A549 (cell line): ENCODE results near the gene LCN1. TPM values are rescaled to one million over a fixed set of nuclear protein-coding genes. Genes with fewer than 3 reads are reported as not detected.

Experiments
- ATAC-seq, 2 experiments: fragments of 200-7000 bp in 1 of 2; fragments of >200 bp in 1 of 2; cut with Nextera tagmentation in 1 of 2; cut with Tn5 transposase in 1 of 2; 3 replicates each; pipeline versions ENCODE4 v1.8.0 to v1.9.1; 2018 to 2020; ENCODE audit warnings: mild to moderate bottlenecking in 1 of 2, moderate library complexity in 1 of 2
- CTCF ChIA-PET: fragments of 300-600 bp; sonication (Branson Sonifier 250); formaldehyde crosslinking; extraction: SDS; loops from one replicate; lab custom pipeline; 2021; ENCODE audit warnings: antibody characterized with exemption, inconsistent platforms; lab: Yijun Ruan, JAX
- POLR2A ChIA-PET: fragments of 350-600 bp; formaldehyde crosslinking; extraction: SDS; loops from one replicate; lab custom pipeline; 2021; ENCODE audit warnings: antibody characterized with exemption, inconsistent platforms; lab: Yijun Ruan, JAX
- DNase-seq, 2 experiments: peaks; one replicate each; pipeline versions ENCODE4 v3.0.0 to v3.0.0-alpha.2; 2011 to 2016; ENCODE audit warnings: low read depth in 1 of 2, low spot score in 1 of 2
- FAIRE-seq: peaks from 2 replicates; lab custom pipeline; 2011; peaks lifted over from hg19 to GRCh38; lab: Jason Lieb, UNC
- H3K27ac ChIP-seq, 2 experiments: fragments of >200 bp; sonication (Bioruptor Twin); formaldehyde crosslinking; 3 replicates each; pipeline ENCODE4 v1.5.1; 2016 to 2017
- H3K4me1 ChIP-seq: fragments of >200 bp; sonication (Bioruptor Twin); formaldehyde crosslinking; 3 replicates; pipeline ENCODE4 v1.6.1; 2016
- H3K4me2 ChIP-seq: fragments of >200 bp; sonication (Bioruptor Twin); formaldehyde crosslinking; 3 replicates; pipeline ENCODE4 v1.6.1; 2016
- H3K4me3 ChIP-seq: fragments of >200 bp; sonication (Bioruptor Twin); formaldehyde crosslinking; 3 replicates; pipeline ENCODE4 v1.5.1; 2016
- H3K9me3 ChIP-seq: fragments of >200 bp; sonication (Bioruptor Twin); formaldehyde crosslinking; 3 replicates; pipeline ENCODE4 v1.6.1; 2016
- CBX2 ChIP-seq: fragments of 200-600 bp; sonication (generic); IDR thresholded peaks from 2 replicates; pipeline ENCODE4 v1.6.1; 2016; ENCODE audit warnings: low read depth, mild to moderate bottlenecking, borderline replicate concordance
- CBX8 ChIP-seq: fragments of 200-600 bp; sonication (generic); IDR thresholded peaks from 2 replicates; pipeline ENCODE4 v1.6.1; 2016
- CHD2 ChIP-seq: fragments of 150-350 bp; IDR thresholded peaks from 2 replicates; pipeline ENCODE4 v1.6.1; 2014; ENCODE audit warnings: low read length; ENCODE audit not compliant: partially characterized antibody
- CHD4 ChIP-seq: fragments of 200-600 bp; sonication (generic); IDR thresholded peaks from 2 replicates; pipeline ENCODE4 v1.6.1; 2016; ENCODE audit warnings: antibody characterized with exemption, mild to moderate bottlenecking, borderline replicate concordance
- EHF ChIP-seq: fragments of 250-450 bp; sonication (Bioruptor Pico); IDR thresholded peaks from 2 replicates; pipeline ENCODE4 v1.5.0; 2020; ENCODE audit warnings: mild to moderate bottlenecking
- EHMT2 ChIP-seq: fragments of 200-600 bp; sonication (generic); IDR thresholded peaks from 2 replicates; pipeline ENCODE4 v1.6.1; 2016; ENCODE audit warnings: antibody characterized with exemption, low read depth, mild to moderate bottlenecking, moderate library complexity
- ESRRA ChIP-seq: fragments of 150-350 bp; IDR thresholded peaks from 2 replicates; pipeline ENCODE4 v1.6.1; 2014; ENCODE audit warnings: mild to moderate bottlenecking, low read length, borderline replicate concordance
- FOSL2 ChIP-seq, 2 experiments: fragments of 450-650 bp in 1 of 2; fragments of >200 bp in 1 of 2; sonication (Bioruptor Twin) in 1 of 2; formaldehyde crosslinking; IDR thresholded peaks; 2 replicates each; pipeline versions ENCODE4 v1.5.0 to v1.6.1; 2016 to 2020; ENCODE audit warnings: mild to moderate bottlenecking in 1 of 2, moderate library complexity in 1 of 2
- GATA3 ChIP-seq: IDR thresholded peaks from 2 replicates; pipeline ENCODE4 v1.6.1; 2012; ENCODE audit warnings: borderline replicate concordance
- KDM1A ChIP-seq: fragments of 200-600 bp; sonication (generic); IDR thresholded peaks from 2 replicates; pipeline ENCODE4 v1.6.1; 2016; ENCODE audit warnings: low read depth, mild to moderate bottlenecking
- KDM5A ChIP-seq: fragments of 200-600 bp; sonication (generic); IDR thresholded peaks from 2 replicates; pipeline ENCODE4 v1.6.1; 2016; ENCODE audit warnings: antibody characterized with exemption, mild to moderate bottlenecking
- NFE2L2 ChIP-seq: fragments of 150-350 bp; conservative IDR thresholded peaks from 2 replicates; pipeline ENCODE4 v1.6.1; 2014; ENCODE audit warnings: low read length
- PHF8 ChIP-seq: fragments of 200-600 bp; sonication (generic); IDR thresholded peaks from 2 replicates; pipeline ENCODE4 v1.6.1; 2016; ENCODE audit warnings: low read depth, mild to moderate bottlenecking, antibody characterized with exemption, moderate library complexity, borderline replicate concordance
- RAD21 ChIP-seq, 2 experiments: fragments of >200 bp in 1 of 2; sonication (Bioruptor Twin) in 1 of 2; formaldehyde crosslinking in 1 of 2; IDR thresholded peaks in 1 of 2; conservative IDR thresholded peaks in 1 of 2; 2 replicates in 1 of 2; 3 replicates in 1 of 2; pipeline ENCODE4 v1.6.1; 2012 to 2018; ENCODE audit warnings: inconsistent platforms in 1 of 2
- RARB ChIP-seq: fragments of 250-450 bp; sonication (Bioruptor Pico); IDR thresholded peaks from 2 replicates; pipeline ENCODE4 v1.8.0; 2021; ENCODE audit warnings: mild to moderate bottlenecking, moderate library complexity
- RFX5 ChIP-seq: fragments of 450-650 bp; IDR thresholded peaks from 2 replicates; pipeline ENCODE4 v1.7.1; 2014; ENCODE audit warnings: antibody characterized with exemption, mild to moderate bottlenecking, moderate library complexity
- SMC3 ChIP-seq: fragments of >200 bp; sonication (Bioruptor Twin); formaldehyde crosslinking; IDR thresholded peaks from 3 replicates; pipeline ENCODE4 v1.6.1; 2018; ENCODE audit warnings: inconsistent platforms
- SREBF2 ChIP-seq: fragments of 450-650 bp; IDR thresholded peaks from 2 replicates; pipeline ENCODE4 v1.6.1; 2014; ENCODE audit warnings: mild to moderate bottlenecking, moderate library complexity
- TP53 ChIP-seq: fragments of 250-450 bp; sonication (Bioruptor Pico); IDR thresholded peaks from 2 replicates; pipeline ENCODE4 v1.5.0; 2021; ENCODE audit warnings: mild to moderate bottlenecking, moderate library complexity
- WGBS: methylation state at CpG from one replicate; pipeline ENCODE4 v1.1.6; 2017; ENCODE audit errors: missing lambda C conversion rate; 5-methylcytosine and 5-hydroxymethylcytosine counted together
- polyA plus RNA-seq, 4 experiments: library from polyadenylated mRNA; depleted of rRNA in 3 of 4; stranded (reverse); fragments of >200 nt; fragmentation: RNase III in 1 of 4; extraction: RNeasy Plus Mini Kit Qiagen cat#74134 plus additional on column Dnase treatment in 1 of 4; gene quantifications; 2 replicates in 3 of 4; 3 replicates in 1 of 4; pipeline ENCODE4 v1.2.3, GENCODE V29; 2011 to 2017
- TF ChIP-seq, protein P1 (sequence below): IDR thresholded peaks from 2 replicates; pipeline ENCODE4 v1.6.1; 2012
- TF ChIP-seq, protein P2 (sequence below): fragments of 200-600 bp; sonication (generic); IDR thresholded peaks from 2 replicates; pipeline ENCODE4 v1.6.1; 2016; ENCODE audit warnings: antibody characterized with exemption, mild to moderate bottlenecking, moderate library complexity

LCN1 gene
- polyA plus RNA-seq, 2 of the 4 experiments (the other 2 are of a cell fraction), result not detected

DNA sequence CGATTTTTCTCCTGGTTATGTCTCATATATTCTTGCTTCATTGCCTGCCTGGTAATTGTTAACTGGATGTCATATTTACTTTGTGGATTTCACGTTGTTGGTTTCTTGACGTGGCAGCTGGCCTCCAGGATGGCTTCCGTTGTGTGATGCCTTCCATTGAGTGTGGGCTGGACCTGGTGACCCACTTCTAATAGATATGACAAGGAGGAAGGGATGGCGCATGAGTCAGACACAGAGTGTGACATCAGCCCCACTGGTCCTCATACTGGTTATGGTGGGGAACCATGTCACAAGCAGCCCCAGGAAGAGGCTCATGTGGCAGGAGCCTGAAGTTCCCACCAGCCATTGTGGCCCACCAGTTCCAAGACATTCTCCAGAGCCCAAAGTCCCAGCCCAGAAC, 34.0 kb downstream of the LCN1 start:
- WGBS, result 14% methylated on average over 5 of the region's 5 CpGs
- DNase-seq, result peak in 1 of 2 experiments; percentile 55
- TF ChIP-seq, protein P1, sequence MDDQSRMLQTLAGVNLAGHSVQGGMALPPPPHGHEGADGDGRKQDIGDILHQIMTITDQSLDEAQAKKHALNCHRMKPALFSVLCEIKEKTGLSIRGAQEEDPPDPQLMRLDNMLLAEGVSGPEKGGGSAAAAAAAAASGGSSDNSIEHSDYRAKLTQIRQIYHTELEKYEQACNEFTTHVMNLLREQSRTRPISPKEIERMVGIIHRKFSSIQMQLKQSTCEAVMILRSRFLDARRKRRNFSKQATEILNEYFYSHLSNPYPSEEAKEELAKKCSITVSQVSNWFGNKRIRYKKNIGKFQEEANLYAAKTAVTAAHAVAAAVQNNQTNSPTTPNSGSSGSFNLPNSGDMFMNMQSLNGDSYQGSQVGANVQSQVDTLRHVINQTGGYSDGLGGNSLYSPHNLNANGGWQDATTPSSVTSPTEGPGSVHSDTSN, result no peak
- TF ChIP-seq EHMT2 (no peak), KDM1A (no peak), SMC3 (no peak), PHF8 (no peak), CHD2 (no peak), CBX2 (no peak), GATA3 (no peak), ESRRA (no peak), CHD4 (no peak), EHF (CRISPR knock-in tag) (no peak), RARB (no peak), SREBF2 (no peak), NFE2L2 (no peak), CBX8 (no peak), KDM5A (no peak), RAD21 (conservative IDR thresholded peaks at IDR 0.05 in 1 of 2, IDR thresholded peaks at IDR 0.05 in 1 of 2) (no peak), FOSL2 (IDR thresholded peaks at IDR 0.05) (no peak), FOSL2 (CRISPR knock-in tag; IDR thresholded peaks at IDR 0.05) (no peak)
- TF ChIP-seq, protein P2, sequence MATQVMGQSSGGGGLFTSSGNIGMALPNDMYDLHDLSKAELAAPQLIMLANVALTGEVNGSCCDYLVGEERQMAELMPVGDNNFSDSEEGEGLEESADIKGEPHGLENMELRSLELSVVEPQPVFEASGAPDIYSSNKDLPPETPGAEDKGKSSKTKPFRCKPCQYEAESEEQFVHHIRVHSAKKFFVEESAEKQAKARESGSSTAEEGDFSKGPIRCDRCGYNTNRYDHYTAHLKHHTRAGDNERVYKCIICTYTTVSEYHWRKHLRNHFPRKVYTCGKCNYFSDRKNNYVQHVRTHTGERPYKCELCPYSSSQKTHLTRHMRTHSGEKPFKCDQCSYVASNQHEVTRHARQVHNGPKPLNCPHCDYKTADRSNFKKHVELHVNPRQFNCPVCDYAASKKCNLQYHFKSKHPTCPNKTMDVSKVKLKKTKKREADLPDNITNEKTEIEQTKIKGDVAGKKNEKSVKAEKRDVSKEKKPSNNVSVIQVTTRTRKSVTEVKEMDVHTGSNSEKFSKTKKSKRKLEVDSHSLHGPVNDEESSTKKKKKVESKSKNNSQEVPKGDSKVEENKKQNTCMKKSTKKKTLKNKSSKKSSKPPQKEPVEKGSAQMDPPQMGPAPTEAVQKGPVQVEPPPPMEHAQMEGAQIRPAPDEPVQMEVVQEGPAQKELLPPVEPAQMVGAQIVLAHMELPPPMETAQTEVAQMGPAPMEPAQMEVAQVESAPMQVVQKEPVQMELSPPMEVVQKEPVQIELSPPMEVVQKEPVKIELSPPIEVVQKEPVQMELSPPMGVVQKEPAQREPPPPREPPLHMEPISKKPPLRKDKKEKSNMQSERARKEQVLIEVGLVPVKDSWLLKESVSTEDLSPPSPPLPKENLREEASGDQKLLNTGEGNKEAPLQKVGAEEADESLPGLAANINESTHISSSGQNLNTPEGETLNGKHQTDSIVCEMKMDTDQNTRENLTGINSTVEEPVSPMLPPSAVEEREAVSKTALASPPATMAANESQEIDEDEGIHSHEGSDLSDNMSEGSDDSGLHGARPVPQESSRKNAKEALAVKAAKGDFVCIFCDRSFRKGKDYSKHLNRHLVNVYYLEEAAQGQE, result no peak
- TF ChIP-seq, all 56 proteins: peak for 0
- ATAC-seq (peak; percentile 34 to 51; a peak in 3 of 6 replicates), FAIRE-seq (no peak)
- ChIA-PET POLR2A (no interaction called here), CTCF (interaction anchor here (1.5 kb wide), 1 partner anchor 48 kb away, joined by 4 read pairs; no protein-coding TSS in a partner anchor)
- Histone ChIP-seq H3K4me3 (no peak overlapping the region), H3K4me1 (0 out of 3 replicates have a peak, but pooled peaks cover 2% of the 10 kb centered on the region), H3K4me2 (0 out of 3 replicates have a peak overlapping the region, but pooled peaks have one; percentile 3), H3K27ac (no peak overlapping the region), H3K9me3 (no peaks in the 10 kb centered on the region)

DNA sequence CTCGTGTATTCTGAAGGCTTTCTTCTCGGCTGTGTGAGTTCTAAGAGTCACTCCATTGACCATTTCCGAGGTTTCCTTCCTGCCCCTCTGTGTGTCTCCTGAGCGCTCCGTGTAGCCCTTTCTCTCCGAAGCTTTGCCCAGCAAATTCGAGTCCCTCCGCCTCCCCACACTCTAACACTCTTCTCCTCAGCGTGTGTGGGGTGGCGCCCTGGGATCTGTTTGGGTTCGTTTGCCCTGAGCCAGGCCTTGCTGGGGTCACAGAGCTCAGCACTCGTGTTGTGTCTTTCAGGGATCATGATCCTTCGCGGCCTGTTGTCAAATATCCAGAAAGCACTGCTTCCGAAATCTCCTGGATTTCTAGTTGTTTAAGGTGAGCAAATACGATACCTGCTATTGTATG, 34.7 kb downstream of the LCN1 start:
- DNase-seq (no peak), FAIRE-seq (no peak), ATAC-seq (no peak)
- no peaks in the 10 kb centered on the region; the same call in 2 of the 3 replicates for H3K9me3 ChIP-seq
- ChIA-PET CTCF (interaction anchor here (0.6 to 1.5 kb wide), 2 partner anchors 37 to 48 kb away, joined by 3 to 4 read pairs; no protein-coding TSS in a partner anchor), POLR2A (no interaction called here)
- no peak overlapping the region for H3K4me3 ChIP-seq
- WGBS, result 72% methylated on average over 16 of the region's 16 CpGs
- H3K4me2 ChIP-seq, result no peak overlapping the region
- 0 out of 3 replicates have a peak, but pooled peaks cover 2% of the 10 kb centered on the region for H3K4me1 ChIP-seq
- no peak overlapping the region for H3K27ac ChIP-seq
- TF ChIP-seq RAD21 (conservative IDR thresholded peaks at IDR 0.05 in 1 of 2, IDR thresholded peaks at IDR 0.05 in 1 of 2) (no peak), PHF8 (no peak), RFX5 (no peak), TP53 (CRISPR knock-in tag) (no peak), NFE2L2 (no peak), CHD2 (no peak)
